Smooth muscle cell (in vitro differentiated cells): ENCODE data around the gene TMEM87A. TPM values are rescaled to one million over a fixed set of nuclear protein-coding genes. Genes with fewer than 3 reads are reported as not detected.

Source experiments
- DNase-seq: peaks from one replicate; lab custom pipeline; 2025; ENCODE audit not compliant: unreplicated experiment; lab: John Stamatoyannopoulos, UW
- H2AFZ ChIP-seq: fragments of 200-600 bp; sonication (generic); 2 replicates; pipeline ENCODE4 v1.6.0; 2016; ENCODE audit warnings: antibody characterized with exemption, low read depth, mild to moderate bottlenecking
- H3F3A ChIP-seq: fragments of 200-600 bp; sonication (generic); 2 replicates; pipeline ENCODE4 v1.6.0; 2017; ENCODE audit warnings: antibody characterized with exemption, low read depth
- H3K27ac ChIP-seq: fragments of 200-600 bp; sonication (generic); 2 replicates; pipeline ENCODE4 v1.5.1; 2016; ENCODE audit warnings: low read depth, mild to moderate bottlenecking
- H3K27me3 ChIP-seq: fragments of 200-600 bp; sonication (generic); 2 replicates; pipeline ENCODE4 v1.6.1; 2016; ENCODE audit warnings: low read depth, mild to moderate bottlenecking
- H3K36me3 ChIP-seq: fragments of 200-600 bp; sonication (generic); 2 replicates; pipeline ENCODE4 v1.5.1; 2016; ENCODE audit warnings: low read depth
- H3K4me1 ChIP-seq: fragments of 200-600 bp; sonication (generic); 2 replicates; pipeline ENCODE4 v1.5.1; 2016; ENCODE audit warnings: low read depth
- H3K4me2 ChIP-seq: fragments of 200-600 bp; sonication (generic); 2 replicates; pipeline ENCODE4 v1.6.0; 2016; ENCODE audit warnings: mild to moderate bottlenecking
- H3K4me3 ChIP-seq: fragments of 200-600 bp; sonication (generic); 2 replicates; pipeline ENCODE4 v1.5.1; 2016; ENCODE audit warnings: mild to moderate bottlenecking
- H3K79me2 ChIP-seq: fragments of 200-600 bp; sonication (generic); 2 replicates; pipeline ENCODE4 v1.6.0; 2016; ENCODE audit warnings: low read depth, mild to moderate bottlenecking
- H3K9ac ChIP-seq: fragments of 200-600 bp; sonication (generic); 2 replicates; pipeline ENCODE4 v1.6.0; 2016; ENCODE audit warnings: low read depth
- H3K9me3 ChIP-seq: fragments of 200-600 bp; sonication (generic); replicated peaks from 2 replicates; pipeline ENCODE4 v1.5.1; 2016; ENCODE audit warnings: low read depth
- H4K20me1 ChIP-seq: fragments of 200-600 bp; sonication (generic); 2 replicates; pipeline ENCODE4 v1.6.0; 2016; ENCODE audit warnings: low read depth
- WGBS: methylation state at CpG from one replicate; pipeline ENCODE4 v1.1.7; 2016; ENCODE audit warnings: low lambda C conversion rate; 5-methylcytosine and 5-hydroxymethylcytosine counted together
- polyA plus RNA-seq: library from polyadenylated mRNA; unstranded; fragments of >200 nt; fragmentation: Nextera tagmentation; extraction: Ambion mirVana; gene quantifications from 2 replicates; pipeline ENCODE4 v1.2.1, GENCODE V29; 2016
- total RNA-seq: library from RNA; depleted of rRNA; stranded (reverse); fragments of >200 nt; gene quantifications from 2 replicates; pipeline ENCODE4 v1.2.3, GENCODE V29; 2014
- TF ChIP-seq, protein P1 (sequence below): fragments of 200-600 bp; sonication (generic); IDR thresholded peaks from 2 replicates; pipeline ENCODE4 v1.5.1; 2017; ENCODE audit warnings: borderline replicate concordance, mild to moderate bottlenecking, antibody characterized with exemption; ENCODE audit not compliant: insufficient read depth, poor library complexity, severe bottlenecking

Gene TMEM87A
- total and polyA plus RNA-seq, 2 experiments from 2014 or later, result 59.9 to 82.3 TPM

DNA sequence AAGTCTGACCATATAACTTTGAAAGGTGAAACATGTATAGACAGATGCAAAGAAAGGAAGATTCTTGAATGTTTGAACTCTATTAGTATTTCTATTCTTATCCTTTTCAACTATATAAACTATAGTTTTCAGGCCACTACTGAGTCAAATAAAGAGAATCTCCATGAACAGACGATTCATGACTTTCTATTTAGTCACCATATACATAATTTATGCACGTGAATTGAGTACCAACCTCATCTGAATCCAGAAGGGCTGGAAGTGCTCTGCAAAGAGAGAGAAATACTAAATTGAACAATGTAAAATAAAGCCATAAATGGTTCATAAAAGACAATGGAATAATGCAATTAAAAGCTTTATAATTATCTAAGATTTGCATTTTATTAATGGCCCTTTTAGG lies 55.7 kb downstream of the TMEM87A start:
- H4K20me1 ChIP-seq, result peaks cover 8% of the 10 kb centered on the region
- H3K27me3 ChIP-seq, result no peaks in the 10 kb centered on the region
- H3K9ac ChIP-seq, result no peak overlapping the region
- H3K27ac ChIP-seq, result no peak overlapping the region
- H2AFZ ChIP-seq, result no peak overlapping the region
- TF ChIP-seq, protein P1, sequence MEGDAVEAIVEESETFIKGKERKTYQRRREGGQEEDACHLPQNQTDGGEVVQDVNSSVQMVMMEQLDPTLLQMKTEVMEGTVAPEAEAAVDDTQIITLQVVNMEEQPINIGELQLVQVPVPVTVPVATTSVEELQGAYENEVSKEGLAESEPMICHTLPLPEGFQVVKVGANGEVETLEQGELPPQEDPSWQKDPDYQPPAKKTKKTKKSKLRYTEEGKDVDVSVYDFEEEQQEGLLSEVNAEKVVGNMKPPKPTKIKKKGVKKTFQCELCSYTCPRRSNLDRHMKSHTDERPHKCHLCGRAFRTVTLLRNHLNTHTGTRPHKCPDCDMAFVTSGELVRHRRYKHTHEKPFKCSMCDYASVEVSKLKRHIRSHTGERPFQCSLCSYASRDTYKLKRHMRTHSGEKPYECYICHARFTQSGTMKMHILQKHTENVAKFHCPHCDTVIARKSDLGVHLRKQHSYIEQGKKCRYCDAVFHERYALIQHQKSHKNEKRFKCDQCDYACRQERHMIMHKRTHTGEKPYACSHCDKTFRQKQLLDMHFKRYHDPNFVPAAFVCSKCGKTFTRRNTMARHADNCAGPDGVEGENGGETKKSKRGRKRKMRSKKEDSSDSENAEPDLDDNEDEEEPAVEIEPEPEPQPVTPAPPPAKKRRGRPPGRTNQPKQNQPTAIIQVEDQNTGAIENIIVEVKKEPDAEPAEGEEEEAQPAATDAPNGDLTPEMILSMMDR, result no peak
- 98% methylated on average over 2 of the region's 2 CpGs for WGBS
- H3F3A ChIP-seq, result peaks cover 2% of the 10 kb centered on the region
- H3K4me3 ChIP-seq, result no peak overlapping the region
- H3K9me3 ChIP-seq, result no peaks in the 10 kb centered on the region
- no peaks in the 10 kb centered on the region for H3K4me1 ChIP-seq
- no peaks in the 10 kb centered on the region for H3K79me2 ChIP-seq
- no peak for DNase-seq
- H3K4me2 ChIP-seq, result no peak overlapping the region
- H3K36me3 ChIP-seq, result peaks cover 42% of the 10 kb centered on the region

- Histone ChIP-seq H3F3A (peaks cover 9% of the 10 kb centered on the region), H3K79me2 (no peaks in the 10 kb centered on the region), H3K27me3 (no peaks in the 10 kb centered on the region), H2AFZ (no peak overlapping the region), H3K4me1 (no peaks in the 10 kb centered on the region), H3K36me3 (peaks cover 49% of the 10 kb centered on the region), H3K4me2 (no peak overlapping the region), H4K20me1 (peaks cover 8% of the 10 kb centered on the region), H3K4me3 (no peak overlapping the region), H3K9me3 (no peaks in the 10 kb centered on the region), H3K9ac (no peak overlapping the region), H3K27ac (no peak overlapping the region)
- TF ChIP-seq, protein P1, result no peak
- DNase-seq, result no peak
- 97% methylated on average over 4 of the region's 4 CpGs for WGBS
Observed at GRCh38 chr15:42215913-42216829, 57.1 kb downstream of the TMEM87A start.

- Histone ChIP-seq H3K27me3 (no peaks in the 10 kb centered on the region), H4K20me1 (peaks cover 8% of the 10 kb centered on the region), H3F3A (peaks cover 18% of the 10 kb centered on the region), H2AFZ (no peak overlapping the region), H3K79me2 (no peaks in the 10 kb centered on the region), H3K36me3 (peaks cover 53% of the 10 kb centered on the region), H3K4me3 (no peak overlapping the region), H3K4me1 (no peaks in the 10 kb centered on the region), H3K9me3 (no peaks in the 10 kb centered on the region), H3K27ac (no peak overlapping the region), H3K4me2 (no peak overlapping the region), H3K9ac (no peak overlapping the region)
- 97% methylated on average over 1 of the region's 1 CpG for WGBS
- TF ChIP-seq, protein P1, result no peak
- DNase-seq, result no peak
Observed at GRCh38 chr15:42214600-42214999, 58.6 kb downstream of the TMEM87A start.

DNA sequence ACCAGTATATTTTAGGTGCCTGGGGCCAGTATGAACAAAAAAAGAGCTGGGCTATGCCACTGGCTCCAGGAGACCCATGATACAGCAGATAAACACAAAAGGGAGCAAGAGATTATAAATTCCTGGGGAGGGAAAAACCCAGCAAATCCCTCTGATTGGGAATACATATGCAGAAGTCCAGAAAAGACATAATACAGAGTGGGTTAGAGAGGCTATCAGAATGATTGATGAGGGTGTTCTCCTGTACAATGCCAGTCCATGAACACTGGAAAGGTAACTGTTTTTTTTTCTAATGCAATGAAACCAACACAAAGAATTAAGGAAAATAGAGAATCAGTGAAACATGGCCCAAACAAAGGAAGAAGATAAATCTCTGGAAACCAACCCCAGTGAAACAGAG lies 59.7 kb downstream of the TMEM87A start:
- peaks cover 43% of the 10 kb centered on the region for H3K36me3 ChIP-seq
- H3K4me1 ChIP-seq, result peaks cover 2% of the 10 kb centered on the region
- no peaks in the 10 kb centered on the region for H3K27me3 ChIP-seq
- no peak overlapping the region for H2AFZ ChIP-seq
- no peak for DNase-seq
- H3F3A ChIP-seq, result peaks cover 28% of the 10 kb centered on the region
- no peak overlapping the region for H3K27ac ChIP-seq
- H3K9me3 ChIP-seq, result no peaks in the 10 kb centered on the region
- no peak overlapping the region for H3K9ac ChIP-seq
- no peak overlapping the region for H3K4me3 ChIP-seq
- H3K79me2 ChIP-seq, result no peaks in the 10 kb centered on the region
- TF ChIP-seq, protein P1, result no peak
- H4K20me1 ChIP-seq, result peaks cover 8% of the 10 kb centered on the region
- no peak overlapping the region for H3K4me2 ChIP-seq
